ENCODE measurements around the gene POU3F2.

The POU3F2 gene

GRCh38 chr6:98830146-98830545 is 4.2 kb upstream of the POU3F2 start:
- no peak for DNase-seq (ENCODE audit: low spot score)

- no peak for DNase-seq (ENCODE audit: low spot score)
These were observed 3.1 kb upstream of the POU3F2 start for GRCh38 chr6:98831057-98831958.

- DNase-seq (ENCODE audit: low spot score): no peak
These were observed 2.5 kb upstream of the POU3F2 start for GRCh38 chr6:98831959-98832283.

GRCh38 chr6:98832284-98833056 is 1.9 kb upstream of the POU3F2 start:
- no peak for DNase-seq (ENCODE audit: low spot score)

GRCh38 chr6:98833057-98833306 is 1.4 kb upstream of the POU3F2 start:
- no peak for DNase-seq (ENCODE audit: low spot score)

GRCh38 chr6:98833307-98834059 is 891 bp upstream of the POU3F2 start:
- peak; percentile 64 for DNase-seq (ENCODE audit: low spot score)

- peak; percentile 56 for DNase-seq (ENCODE audit: low spot score)
These were observed 1.0 kb downstream of the POU3F2 start for GRCh38 chr6:98835149-98836024.

GRCh38 chr6:98836025-98836961 is 1.9 kb downstream of the POU3F2 start:
- no peak for DNase-seq (ENCODE audit: low spot score)

GRCh38 chr6:98836962-98837944 is 2.9 kb downstream of the POU3F2 start:
- DNase-seq (ENCODE audit: low spot score): no peak

- DNase-seq (ENCODE audit: low spot score): no peak
These were observed 3.7 kb downstream of the POU3F2 start for GRCh38 chr6:98838032-98838431.

- no peak for DNase-seq (ENCODE audit: low spot score)
These were observed 4.6 kb downstream of the POU3F2 start for GRCh38 chr6:98838975-98839374.

GRCh38 chr6:98839781-98840361 is 5.5 kb downstream of the POU3F2 start:
- DNase-seq (ENCODE audit: low spot score): peak; percentile 48

- DNase-seq (ENCODE audit: low spot score): no peak
These were observed 6.0 kb downstream of the POU3F2 start for GRCh38 chr6:98840385-98840784.

- DNase-seq (ENCODE audit: low spot score): no peak
These were observed 6.7 kb downstream of the POU3F2 start for GRCh38 chr6:98840996-98841513.

GRCh38 chr6:98841621-98842341 is 7.4 kb downstream of the POU3F2 start:
- no peak for DNase-seq (ENCODE audit: low spot score)

- DNase-seq (ENCODE audit: low spot score): no peak
These were observed 8.2 kb downstream of the POU3F2 start for GRCh38 chr6:98842342-98843180.
